ENCODE measurements around the gene P4HB. TPM values are rescaled to one million over a fixed set of nuclear protein-coding genes. Genes with fewer than 3 reads are reported as not detected.

The P4HB gene
- total and polyA plus RNA-seq, 2 of the 4 experiments (the other 2 are of a cell fraction), result 599 to 932 TPM

- Histone ChIP-seq H2AFZ (replicated peaks; ENCODE audit: low read length, poor library complexity) (no peak overlapping the region), H4K20me1 (ENCODE audit: insufficient read depth, low read length) (no peaks in the 10 kb centered on the region; the same call in 1 of the 2 replicates), H3K9me1 (ENCODE audit: insufficient read depth, low read length) (peaks cover 10% of the 10 kb centered on the region; the same call in 1 of the 2 replicates), H3K9ac (ENCODE audit: low read depth, low read length) (no peak overlapping the region), H4K8ac (ENCODE audit: low read depth in 2 of 2, low read length in 2 of 2) (no peak overlapping the region), H2BK120ac (ENCODE audit: low read depth, low read length) (0 out of 2 replicates have a peak overlapping the region, but pooled peaks have one; percentile 8), H3K4me3 (ENCODE audit: insufficient read depth, low read depth, low read length) (no peak overlapping the region), H3K14ac (replicated peaks; ENCODE audit: low read depth, low read length) (no peak overlapping the region), H3K36me3 (ENCODE audit: control insufficient read depth, insufficient read depth, low read length) (no peaks in the 10 kb centered on the region), H4K5ac (ENCODE audit: low read depth, low read length) (no peak overlapping the region), H2AK9ac (replicated peaks; ENCODE audit: low read depth, low read length, poor library complexity) (no peak overlapping the region), H3K18ac (ENCODE audit: low read depth, low read length) (no peak overlapping the region), H2BK15ac (ENCODE audit: low read depth, low read length) (no peak overlapping the region), H4K91ac (ENCODE audit: insufficient read depth, low read depth, low read length) (no peak overlapping the region), H2BK5ac (ENCODE audit: low read depth, low read length, poor library complexity, severe bottlenecking) (no peak overlapping the region), H3K56ac (ENCODE audit: extremely low read depth, insufficient read depth, low read length) (no peak overlapping the region), H3K4me2 (ENCODE audit: low read depth, low read length) (no peak overlapping the region), H2BK20ac (ENCODE audit: low read depth, low read length) (no peak overlapping the region), H3K27me3 (ENCODE audit: control insufficient read depth, insufficient read depth, low read length) (peaks cover 13% of the 10 kb centered on the region; the same call in 1 of the 2 replicates), H3K79me1 (ENCODE audit: low read depth in 1 of 2, low read length in 2 of 2) (no peaks in the 10 kb centered on the region), H3K4me1 (ENCODE audit: control insufficient read depth, insufficient read depth, low read length) (peaks cover 9% of the 10 kb centered on the region; the same call in 1 of the 2 replicates), H3K23ac (ENCODE audit: low read depth, low read length) (no peak overlapping the region), H3K9me3 (ENCODE audit: control insufficient read depth, insufficient read depth, low read length) (no peaks in the 10 kb centered on the region), H2AK5ac (ENCODE audit: low read depth, low read length) (peak overlapping the region; percentile 15; the same call in 1 of the 2 replicates), H3K27ac (ENCODE audit: insufficient read depth, low read length) (no peak overlapping the region), H3K4ac (ENCODE audit: low read depth, low read length) (peak overlapping the region; percentile 50; the same call in 1 of the 2 replicates)
- in situ Hi-C loops (cut with MboI; ENCODE audit: low sequenced_read_pairs) (no loop called here), intact Hi-C loops (cut with micrococcal nuclease) (no loop called here), dilution Hi-C loops (cut with HindIII; ENCODE audit: low sequenced_read_pairs, unreplicated experiment) (no loop called here)
- 80% methylated on average over 4 of the region's 24 CpGs; no CpG with 5 or more reads in 1 of the 2 experiments for WGBS, 2 experiments (ENCODE audit: extremely low coverage in 2 of 2, insufficient read length in 1 of 2)
- ChIA-PET POLR2A (ENCODE audit: unreplicated experiment) (no interaction called here), CTCF (no interaction called here)
- ATAC-seq (ENCODE audit: low read depth) (no peak), DNase-seq (no peak)
- no TSS peak for BruUV-seq (replicated peaks)
- no peak for TF ChIP-seq ELK1 (IDR thresholded peaks at IDR 0.05; ENCODE audit: borderline replicate concordance, low read depth, low read length)
- TF ChIP-seq, protein P1, sequence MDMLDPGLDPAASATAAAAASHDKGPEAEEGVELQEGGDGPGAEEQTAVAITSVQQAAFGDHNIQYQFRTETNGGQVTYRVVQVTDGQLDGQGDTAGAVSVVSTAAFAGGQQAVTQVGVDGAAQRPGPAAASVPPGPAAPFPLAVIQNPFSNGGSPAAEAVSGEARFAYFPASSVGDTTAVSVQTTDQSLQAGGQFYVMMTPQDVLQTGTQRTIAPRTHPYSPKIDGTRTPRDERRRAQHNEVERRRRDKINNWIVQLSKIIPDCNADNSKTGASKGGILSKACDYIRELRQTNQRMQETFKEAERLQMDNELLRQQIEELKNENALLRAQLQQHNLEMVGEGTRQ (IDR thresholded peaks at IDR 0.05; ENCODE audit: low read depth, low read length), result peak; percentile 45
Observed at GRCh38 chr17:81814748-81815645, 45.3 kb downstream of the P4HB start.
